Pons (tissue), 1 donor: ENCODE data around the gene TIMM17A.
A peak's percentile ranks its signal among the peaks of the same experiment; 100 is the strongest.
"Not testable (repeated sequence)": the region's sequence is repeated elsewhere in the genome, so short reads cannot be mapped to it uniquely, and the experiment has no call there.

Source experiments
- DNase-seq: peaks from one replicate; pipeline ENCODE4 v3.0.0-alpha.2; 2016; ENCODE audit warnings: low spot score

Gene TIMM17A

DNA sequence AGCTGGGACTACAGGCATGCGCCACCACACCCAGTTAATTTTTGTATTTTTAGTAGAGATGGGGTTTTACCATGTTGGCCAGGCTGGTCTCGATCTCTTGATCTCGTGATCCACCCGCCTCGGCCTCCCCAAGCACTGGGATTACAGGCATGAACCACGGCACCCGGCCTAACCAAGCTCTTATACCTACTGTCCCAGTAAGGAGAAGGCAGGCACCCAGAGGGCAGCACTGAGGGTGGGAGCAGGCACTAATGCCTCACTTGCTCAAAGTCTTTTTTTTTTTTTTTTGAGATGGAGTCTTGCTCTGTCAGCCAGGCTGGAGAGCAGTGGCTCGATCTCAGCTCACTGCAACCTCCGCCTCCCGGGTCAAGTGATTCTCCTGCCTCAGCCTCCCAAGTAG, 15.0 kb upstream of the TIMM17A start:
- DNase-seq = not testable (repeated sequence)

DNA sequence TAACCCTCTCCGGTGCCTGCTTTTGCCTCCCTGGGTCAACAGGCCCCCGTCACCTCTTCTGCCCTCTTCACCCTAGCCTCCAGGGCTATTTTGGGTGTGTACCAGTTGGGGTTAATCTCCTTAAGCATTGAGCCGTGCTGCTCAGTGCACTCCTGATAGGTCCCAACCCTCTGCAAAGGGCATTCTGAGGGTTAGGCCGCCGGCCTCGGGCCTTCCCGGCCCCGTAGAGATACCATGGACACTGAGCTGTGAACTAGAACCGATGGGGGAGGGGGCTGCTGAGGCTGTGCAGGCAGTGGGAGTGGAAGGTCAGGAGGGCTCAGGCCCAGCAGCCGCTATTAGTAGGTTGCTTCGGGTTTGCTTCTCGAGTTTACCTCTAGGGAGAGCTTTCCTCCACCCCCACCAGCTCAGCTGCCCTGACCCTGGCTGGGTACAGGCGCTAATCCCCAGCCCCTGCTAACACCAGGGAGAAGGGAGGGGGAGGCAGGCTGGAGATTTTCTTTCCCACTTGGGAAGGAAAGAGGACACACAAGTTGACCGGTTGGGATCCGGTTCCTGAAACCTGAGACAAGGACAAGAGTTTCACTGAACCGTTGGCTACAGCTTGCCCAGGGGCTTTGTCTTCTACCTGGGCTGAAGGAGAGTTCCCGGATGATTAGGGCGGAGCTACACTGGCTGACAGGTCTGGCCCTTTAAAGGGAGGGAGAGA, 13.7 kb upstream of the TIMM17A start:
- no peak for DNase-seq

DNA sequence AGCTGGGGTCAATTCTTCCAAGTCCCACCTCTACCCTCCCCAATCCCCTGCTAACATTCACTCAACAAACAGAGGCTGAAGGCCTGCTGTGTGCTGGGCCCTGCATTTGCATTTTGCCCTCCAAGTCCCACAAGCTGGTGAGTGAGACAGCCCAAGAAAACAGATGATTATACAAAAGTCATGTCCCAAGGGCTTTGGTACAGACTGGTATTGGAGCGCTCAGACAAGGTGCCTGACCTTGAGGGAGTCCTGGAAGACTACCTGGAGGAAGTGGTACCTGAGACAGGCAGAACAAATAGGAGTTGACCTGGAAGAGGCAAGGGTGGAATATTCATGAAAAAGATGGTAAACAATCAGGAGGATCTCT, 13.2 kb upstream of the TIMM17A start:
- no peak for DNase-seq

DNA sequence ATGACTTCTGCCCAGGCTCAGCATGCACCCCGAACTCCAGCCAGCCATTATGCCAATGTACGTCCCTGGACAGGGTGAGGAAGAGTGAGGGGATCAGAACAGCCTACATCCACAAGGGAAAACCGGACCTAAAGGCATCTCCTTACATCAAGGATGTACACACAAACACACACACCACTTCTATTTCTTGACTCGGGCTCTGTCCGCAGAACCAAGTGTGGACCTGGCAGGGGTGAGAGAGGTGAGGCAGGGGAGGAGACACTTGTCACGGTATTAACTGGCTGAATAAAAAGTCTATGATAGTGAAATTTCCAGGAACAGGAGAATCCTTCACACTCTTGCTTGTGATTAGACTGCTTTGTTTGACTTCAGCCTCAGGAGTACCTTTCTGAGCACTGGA, 11.3 kb upstream of the TIMM17A start:
- no peak for DNase-seq

DNA sequence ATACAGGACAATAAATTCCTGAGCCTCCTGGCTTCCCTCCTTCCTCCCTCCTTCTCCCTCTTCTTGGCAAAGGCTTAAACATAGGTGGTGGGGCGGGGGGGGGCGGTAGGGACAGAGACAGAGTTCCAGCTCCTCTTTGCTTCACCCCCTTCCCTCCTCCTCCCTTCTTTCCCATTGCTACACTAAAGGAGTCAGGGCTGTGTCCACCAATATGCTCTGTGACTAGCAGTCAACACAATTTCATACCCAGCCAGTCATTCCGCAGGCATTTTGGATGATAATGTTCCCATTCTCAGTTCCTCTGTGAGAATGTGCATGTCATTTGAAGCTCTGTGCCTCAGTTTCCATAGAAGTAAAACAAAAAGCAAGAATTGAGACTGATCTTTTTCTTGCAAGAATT, 10.7 kb upstream of the TIMM17A start:
- DNase-seq = no peak

DNA sequence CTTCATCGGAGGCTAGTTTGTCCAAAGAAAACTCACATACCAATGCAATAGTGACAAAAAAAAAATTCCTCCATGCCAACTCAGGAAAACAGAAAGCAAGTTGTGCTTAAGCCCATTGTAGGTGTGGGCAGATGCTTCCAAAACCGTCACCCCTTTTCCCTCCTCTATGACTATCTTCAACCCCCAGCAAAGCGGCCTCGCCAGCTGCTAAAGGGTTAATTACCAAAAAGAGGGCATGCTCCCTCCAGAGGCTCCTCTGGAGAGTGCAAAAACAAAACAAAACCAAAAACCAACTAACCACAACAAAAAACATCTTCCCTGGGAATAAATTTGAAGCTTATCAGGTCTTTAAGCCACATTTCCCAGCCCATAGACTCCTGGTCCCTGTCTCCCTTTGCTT, 10.1 kb upstream of the TIMM17A start:
- DNase-seq = no peak

DNA sequence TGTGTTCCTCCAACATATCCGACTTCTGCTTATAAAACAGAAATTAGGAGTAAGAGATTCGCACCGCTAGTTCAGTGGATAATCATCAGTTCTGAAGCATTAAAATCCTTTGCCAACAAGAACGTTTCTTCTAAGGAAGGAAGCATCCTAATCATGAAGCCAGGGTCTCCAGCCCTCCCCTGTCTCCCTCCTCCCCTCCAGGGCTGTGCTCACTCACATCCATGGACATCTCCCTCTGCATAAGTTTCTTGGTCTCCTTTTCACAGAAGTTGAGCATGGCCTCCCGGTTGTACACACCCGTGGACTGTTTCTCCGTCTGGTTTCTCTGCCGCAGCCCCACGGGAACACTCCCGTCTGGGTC, 9.5 kb upstream of the TIMM17A start:
- no peak for DNase-seq

DNA sequence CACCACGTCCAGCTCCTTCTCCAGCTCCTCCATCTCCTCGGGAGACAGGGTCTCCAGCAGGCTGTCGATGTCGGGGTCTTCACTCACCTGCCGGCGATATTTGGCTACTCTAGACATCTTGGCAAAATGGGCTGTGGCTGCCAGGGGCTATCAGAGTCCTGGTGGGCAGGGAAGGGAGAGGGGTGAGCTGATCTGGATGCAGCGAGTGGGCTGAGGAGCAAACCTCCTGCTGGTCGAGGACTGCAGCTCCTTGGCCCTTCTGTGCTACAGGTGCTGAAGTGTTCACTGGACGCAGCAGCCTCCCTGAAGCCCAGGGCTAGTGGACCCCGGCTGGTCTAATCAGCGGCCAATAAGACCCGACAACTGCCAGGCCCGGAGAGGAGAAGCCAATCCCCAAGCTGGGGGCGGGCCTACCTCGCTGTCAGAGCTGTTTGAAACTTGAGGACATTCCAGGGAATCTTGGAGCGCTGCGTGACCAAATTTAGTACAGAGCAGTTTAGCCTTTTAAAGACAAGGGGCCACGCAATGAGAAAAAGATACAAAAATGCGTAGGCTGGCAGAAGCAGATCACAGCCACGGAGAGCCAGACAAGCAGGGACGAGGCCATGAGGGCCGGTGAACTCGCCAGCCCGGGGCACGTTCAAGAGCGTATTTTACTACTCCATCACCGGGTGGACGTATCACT, 8.9 kb upstream of the TIMM17A start, which contains the start of gene LMOD1:
Gene LMOD1, minus strand, starts transcription at position 325 of the 685 bp plus-strand sequence. Its CDS starts 208 bp downstream, at position 117.
- peak; percentile 47 for DNase-seq

DNA sequence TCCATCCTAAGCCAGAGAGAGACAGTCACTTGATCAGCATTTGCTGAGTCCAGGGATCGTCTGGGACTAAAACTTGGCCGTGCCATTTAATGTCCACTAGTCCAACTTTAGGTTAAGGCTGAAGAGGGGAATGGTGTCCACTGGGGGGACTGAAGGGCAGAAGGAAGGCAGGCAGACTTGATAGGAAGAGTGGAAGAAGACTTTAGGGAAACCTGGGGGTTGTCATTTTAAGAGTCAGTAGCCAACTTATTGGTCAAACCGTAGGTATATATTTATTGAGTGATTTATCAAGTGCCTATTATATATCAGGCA, 7.7 kb upstream of the TIMM17A start:
- no peak for DNase-seq

DNA sequence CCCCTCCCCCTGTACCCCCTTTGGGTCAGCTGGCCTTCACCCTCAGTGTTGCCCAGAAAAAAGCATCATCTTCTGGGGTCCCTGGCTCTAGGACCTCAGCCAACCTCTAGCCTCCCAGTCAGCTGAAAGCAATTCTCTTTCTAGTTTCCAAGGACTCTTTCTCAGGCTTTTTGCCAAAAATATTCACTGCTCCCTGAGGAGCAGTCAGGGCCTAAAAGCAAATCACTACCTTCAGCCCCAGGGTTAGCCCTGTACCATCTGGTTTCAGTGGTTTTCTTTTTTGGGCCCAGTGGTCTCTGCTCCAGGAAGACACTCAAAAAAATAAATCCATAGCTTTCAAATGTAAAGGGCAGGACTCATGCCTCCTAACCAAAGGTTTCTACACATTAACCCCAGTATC, 5.8 kb upstream of the TIMM17A start:
- DNase-seq = no peak

DNA sequence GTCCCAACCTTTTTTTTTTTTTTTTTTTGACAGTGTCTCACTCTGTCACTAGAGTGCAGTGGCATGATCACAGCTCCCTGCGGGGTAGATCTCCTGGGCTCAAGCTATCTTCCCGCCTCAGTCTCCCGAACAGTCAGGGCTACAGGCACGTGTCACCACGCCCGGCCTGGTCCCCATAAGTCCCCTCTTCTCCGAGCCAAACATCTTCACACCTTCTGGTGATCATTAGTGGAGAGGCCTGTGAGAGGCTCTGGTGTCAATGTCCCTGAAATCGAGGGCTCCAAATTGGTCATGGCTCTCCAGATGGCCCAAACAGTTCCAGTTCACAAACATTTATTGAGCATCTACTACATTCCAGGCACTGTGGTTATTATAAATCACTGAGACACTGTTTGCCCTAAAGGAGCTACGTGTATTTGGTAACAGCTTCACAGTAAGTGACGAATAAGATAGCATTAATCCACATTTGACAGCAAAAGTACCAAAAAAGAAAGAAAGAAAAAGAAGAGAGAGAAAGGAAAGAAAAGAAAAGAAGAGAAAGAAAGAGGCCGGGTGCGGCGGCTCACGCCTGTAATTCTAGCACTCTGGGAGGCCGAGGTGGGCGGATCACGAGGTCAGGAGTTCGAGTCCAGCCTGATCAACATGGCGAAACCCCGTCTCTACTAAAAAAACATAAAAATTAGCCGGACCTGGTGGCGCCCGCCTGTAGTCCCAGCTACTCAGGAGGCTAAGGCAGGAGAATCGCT, 867 bp upstream of the TIMM17A start:
- DNase-seq = no peak

DNA sequence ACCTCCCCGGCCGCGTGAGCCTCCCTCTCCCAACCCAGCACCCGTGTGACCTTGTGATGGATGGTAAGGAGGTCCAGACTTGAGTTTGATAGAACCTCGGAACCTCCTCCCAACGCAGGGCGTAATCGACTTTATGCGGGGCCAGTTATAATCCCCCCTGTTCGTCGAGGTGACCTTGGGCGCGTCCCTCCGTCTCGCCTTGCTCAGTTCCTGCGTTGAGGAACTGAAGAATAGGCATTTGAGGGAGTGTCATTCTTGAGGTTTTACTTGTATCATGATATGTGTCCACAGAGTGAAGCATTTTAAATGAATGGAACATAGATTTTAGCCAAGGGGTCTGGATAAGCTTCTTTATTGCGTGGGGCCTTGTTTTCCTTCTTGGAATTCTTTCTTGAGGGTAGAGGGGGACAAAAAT, 433 bp downstream of the TIMM17A start:
- DNase-seq = no peak

DNA sequence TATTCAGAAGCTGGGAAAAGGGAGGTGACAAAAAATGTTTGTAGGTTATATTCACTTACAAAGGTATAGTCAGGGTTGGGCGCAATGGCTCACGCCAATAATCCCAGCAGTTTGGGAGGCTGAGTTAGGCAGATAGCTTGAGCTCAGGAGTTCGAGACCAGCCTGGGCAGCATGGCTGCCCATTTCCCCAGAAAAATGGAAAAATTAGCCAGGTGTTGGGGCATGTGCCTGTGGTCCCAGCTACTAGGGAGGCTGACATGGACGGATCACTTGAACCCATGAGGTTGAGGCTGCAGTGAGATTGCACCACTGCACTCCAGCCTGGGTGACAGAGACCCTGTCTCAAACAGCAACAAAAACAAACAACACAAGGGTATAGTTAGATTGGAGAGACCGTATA, 3.0 kb downstream of the TIMM17A start:
- DNase-seq = no peak

DNA sequence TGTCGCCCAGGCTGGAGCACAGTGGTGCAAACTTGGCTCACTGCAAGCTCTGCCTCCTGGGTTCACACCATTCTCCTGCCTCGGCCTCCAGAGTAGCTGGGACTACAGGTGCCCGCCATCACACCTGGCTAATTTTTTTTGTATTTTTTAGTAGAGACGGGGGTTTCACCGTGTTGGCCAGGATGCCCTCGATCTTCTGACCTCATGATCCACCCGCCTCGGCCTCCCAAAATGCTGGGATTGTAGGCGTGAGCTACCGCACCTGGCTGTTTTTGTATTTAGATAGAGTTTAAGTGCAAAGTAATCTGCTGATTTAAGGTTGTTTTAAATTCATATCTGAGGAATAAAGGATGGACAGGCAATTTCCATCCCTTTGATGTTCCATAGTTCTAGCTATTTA, 7.1 kb downstream of the TIMM17A start:
- DNase-seq = not testable (repeated sequence)

DNA sequence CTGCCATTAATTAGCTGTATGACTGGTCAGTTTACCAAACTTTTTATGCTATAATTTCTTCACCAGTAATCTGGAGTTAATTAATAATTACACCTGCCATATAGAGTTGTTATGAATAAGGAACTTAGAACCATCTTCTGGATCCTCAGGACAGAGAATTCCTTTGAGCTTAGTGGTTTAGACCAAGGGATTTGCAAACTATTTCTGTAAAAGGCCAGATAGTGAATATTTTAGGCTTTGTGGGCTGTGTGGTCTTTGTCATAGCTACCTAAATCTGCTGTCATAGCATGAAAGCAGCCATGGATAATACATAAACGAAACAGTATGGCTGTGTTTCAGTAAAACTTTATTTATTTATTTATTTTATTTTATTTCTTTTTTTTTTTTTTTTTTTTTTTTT, 9.0 kb downstream of the TIMM17A start:
- DNase-seq = no peak

DNA sequence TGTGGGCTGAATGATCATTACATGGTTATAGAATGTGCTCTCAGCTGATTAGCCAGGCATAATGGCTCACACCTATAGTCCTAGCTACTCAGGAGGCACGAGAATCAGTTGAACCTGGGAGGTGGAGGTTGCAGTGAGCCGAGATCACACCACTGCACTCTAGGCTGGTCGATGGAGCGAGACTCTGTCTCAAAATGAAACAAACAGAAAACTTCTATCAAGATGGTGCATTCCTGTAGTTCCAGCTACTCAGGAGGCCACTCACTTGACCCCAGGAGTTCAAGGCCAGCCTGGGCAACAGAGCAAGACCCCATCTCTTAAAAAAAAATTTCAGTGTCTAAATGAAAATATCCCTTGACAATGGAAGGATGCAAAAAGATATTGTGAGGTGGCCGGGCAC, 10.9 kb downstream of the TIMM17A start:
- no peak for DNase-seq

DNA sequence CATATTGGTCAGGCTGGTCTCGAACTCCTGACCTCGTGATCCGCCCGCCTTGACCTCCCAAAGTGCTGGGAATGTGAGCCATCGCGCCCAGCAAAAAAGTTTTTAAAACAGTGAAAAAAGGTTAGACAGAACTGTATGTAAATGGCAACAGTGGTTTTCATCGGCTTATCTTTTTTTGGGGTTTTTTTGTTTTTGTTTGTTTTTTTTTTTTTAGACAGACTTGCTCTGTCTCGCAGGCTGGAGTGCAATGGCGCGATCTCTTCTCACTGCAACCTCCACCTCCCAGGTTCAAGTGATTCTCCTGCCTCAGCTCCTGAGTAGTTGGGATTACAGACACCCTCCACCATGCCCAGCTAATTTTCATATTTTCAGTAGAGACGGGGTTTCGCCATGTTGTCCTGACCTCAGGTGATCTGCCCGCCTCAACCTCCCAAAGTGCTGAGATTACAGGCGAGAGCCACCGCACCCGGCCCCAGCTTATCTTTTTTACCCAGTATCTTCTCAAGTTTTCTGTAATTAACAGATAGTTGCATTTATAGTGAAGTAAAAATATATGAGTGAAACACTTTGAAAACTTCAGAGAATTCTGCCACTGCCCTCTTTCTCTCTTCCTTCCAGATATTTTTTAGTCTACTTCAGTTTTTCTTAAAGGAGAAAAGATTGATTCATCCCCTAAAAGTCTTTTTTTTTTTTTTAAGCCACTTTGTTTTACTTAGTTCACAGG, 13.1 kb downstream of the TIMM17A start:
- no peak for DNase-seq

DNA sequence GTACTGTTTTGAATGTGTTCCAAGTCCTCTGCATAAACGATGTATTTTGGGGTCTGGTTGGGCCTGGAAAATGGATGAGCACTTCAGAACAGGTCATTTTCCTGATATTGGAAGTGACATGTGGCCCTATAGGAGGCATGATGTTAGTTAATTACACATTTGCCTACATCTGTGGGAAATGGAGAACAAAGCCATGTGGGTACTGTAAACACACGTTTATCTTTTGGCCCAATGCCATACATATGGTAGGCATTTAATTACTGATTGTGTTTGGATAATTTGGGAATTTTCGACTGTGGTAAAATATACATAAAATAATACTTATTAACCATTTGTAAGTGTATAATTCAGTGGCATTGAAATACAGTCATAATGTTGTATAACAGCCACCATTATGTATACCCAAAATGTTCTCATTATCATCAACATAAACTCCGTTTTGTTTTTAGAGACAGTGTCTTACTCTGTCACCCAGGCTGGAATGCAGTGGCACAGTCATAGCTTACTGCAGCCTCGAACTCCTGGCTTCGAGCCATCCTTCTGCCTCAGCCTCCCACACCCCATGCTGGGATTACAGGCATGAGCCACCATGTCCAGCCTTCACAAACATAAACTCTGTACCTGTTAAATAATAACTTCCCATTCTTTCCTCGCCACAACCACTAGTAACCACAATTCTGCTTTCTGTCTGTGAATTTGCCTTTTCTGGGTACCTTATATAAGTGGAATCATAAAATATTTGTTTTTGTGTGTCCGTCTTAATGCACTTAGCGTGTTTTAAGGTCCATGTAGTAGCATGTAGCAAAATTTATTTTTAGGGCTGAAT, 15.2 kb downstream of the TIMM17A start:
- no peak for DNase-seq

DNA sequence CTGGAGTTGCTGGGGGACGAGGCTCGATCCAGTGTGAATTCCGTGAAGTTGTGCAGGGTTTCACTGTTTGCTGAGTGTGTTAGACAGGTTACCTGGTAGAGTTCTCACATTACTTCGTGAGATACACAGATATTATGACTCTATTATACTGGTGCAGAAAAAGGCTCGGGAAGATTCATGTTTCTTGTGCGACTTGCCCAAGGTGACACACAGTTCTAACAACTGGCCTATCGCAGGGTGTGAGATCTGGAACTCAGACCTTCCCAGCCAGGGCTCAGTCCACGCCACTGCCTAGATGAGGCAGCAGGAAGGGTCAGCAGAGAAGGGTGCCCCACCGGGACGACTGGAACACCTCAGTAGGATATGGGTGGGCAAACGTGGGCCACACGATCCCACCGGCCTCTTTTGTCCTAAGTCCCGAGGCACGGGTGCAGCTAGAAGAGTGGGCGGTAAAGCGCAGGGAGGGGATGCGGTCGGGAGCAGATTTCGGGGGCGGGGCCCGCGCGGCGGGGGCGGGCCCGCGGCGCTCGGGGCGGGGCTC, 26.8 kb downstream of the TIMM17A start:
- peak; percentile 48 for DNase-seq

DNA sequence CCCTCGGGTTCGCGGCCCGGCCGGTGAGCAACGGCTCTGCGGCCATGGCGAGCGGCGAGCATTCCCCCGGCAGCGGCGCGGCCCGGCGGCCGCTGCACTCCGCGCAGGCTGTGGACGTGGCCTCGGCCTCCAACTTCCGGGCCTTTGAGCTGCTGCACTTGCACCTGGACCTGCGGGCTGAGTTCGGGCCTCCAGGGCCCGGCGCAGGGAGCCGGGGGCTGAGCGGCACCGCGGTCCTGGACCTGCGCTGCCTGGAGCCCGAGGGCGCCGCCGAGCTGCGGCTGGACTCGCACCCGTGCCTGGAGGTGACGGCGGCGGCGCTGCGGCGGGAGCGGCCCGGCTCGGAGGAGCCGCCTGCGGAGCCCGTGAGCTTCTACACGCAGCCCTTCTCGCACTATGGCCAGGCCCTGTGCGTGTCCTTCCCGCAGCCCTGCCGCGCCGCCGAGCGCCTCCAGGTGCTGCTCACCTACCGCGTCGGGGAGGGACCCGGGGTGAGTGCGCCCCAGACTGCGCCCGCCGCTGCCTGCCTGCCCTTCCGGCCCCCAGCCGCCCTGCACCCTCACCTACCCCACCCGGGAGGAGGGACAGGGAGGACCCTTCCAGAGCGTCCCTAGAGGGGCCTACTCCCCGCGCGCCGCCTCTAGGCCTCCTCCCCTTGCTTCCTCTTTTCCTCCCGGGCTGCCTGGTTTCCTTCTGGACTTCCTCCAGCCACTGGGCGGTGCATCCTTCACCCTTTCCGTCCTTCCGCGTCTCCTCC, 27.5 kb downstream of the TIMM17A start, which contains the start of gene RNPEP:
Gene RNPEP, plus strand, starts transcription at position 26 of the 757 bp plus-strand sequence. Its CDS starts 19 bp downstream, at position 45.
- DNase-seq = peak; percentile 69

DNA sequence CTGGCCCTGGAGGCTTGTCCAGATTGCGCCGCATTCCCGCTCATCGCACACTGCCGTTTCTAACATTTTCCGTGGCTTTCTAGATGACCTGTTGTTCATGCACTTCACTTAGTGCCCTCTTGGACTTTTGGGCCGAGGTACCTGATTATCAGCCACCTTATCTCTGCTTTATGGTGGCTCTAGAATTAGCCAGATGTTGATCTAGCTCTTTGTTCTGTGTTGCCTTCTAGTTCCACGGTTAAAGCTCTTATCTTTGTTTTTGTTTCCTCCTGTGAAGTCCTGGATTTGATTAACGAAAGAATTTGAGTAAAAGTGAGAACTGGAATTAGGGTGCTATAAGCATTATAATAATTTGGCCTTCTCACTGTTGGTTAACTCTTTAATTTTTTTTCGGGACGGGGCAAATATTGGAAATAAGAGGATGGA, 28.1 kb downstream of the TIMM17A start:
- DNase-seq = no peak
